A673 (cell line): Measurements from ENCODE around the gene LARGE1. TPM values are rescaled to one million over a fixed set of nuclear protein-coding genes. Genes with fewer than 3 reads are reported as not detected.

ENCODE experiments used
- BruUV-seq: library from RNA; stranded (reverse); fragments of 400-500 nt; replicated peaks from 2 replicates; lab custom pipeline; 2021; lab: Mats Ljungman, UMichigan
- CTCF ChIA-PET: fragments of 300-600 bp; sonication (Branson Sonifier 250); formaldehyde crosslinking; loops from one replicate; lab custom pipeline; 2022; ENCODE audit warnings: antibody characterized with exemption; lab: Charles Lee
- POLR2A ChIA-PET: fragments of 300-600 bp; sonication (Branson Sonifier 250); formaldehyde crosslinking; loops from one replicate; lab custom pipeline; 2022; ENCODE audit warnings: antibody characterized with exemption; ENCODE audit not compliant: low non-redundant PET; lab: Charles Lee
- DNase-seq: peaks from one replicate; pipeline ENCODE4 v3.0.0-alpha.2; 2015; ENCODE audit warnings: low spot score
- H3K27ac ChIP-seq: fragments of 200-600 bp; sonication (generic); 2 replicates; pipeline ENCODE4 v1.5.1; 2016; ENCODE audit warnings: mixed run types, low read depth, mild to moderate bottlenecking, mixed read lengths, antibody characterized with exemption, low read length; ENCODE audit not compliant: poor library complexity, severe bottlenecking
- H3K27me3 ChIP-seq: fragments of 200-600 bp; sonication (generic); replicated peaks from 2 replicates; pipeline ENCODE4 v1.6.1; 2017; ENCODE audit warnings: mixed run types, low read depth, mild to moderate bottlenecking, mixed read lengths, antibody characterized with exemption, low read length; ENCODE audit not compliant: insufficient read depth, poor library complexity
- H3K36me3 ChIP-seq: fragments of 200-600 bp; sonication (generic); 2 replicates; pipeline ENCODE4 v1.6.1; 2016; ENCODE audit warnings: mixed run types, mild to moderate bottlenecking, mixed read lengths, antibody characterized with exemption, low read length; ENCODE audit not compliant: insufficient read depth, poor library complexity, severe bottlenecking
- H3K4me1 ChIP-seq: fragments of 200-600 bp; sonication (generic); 2 replicates; pipeline ENCODE4 v1.6.1; 2017; ENCODE audit warnings: mixed run types, mild to moderate bottlenecking, mixed read lengths, antibody characterized with exemption, low read length; ENCODE audit not compliant: insufficient read depth, poor library complexity, severe bottlenecking
- H3K4me3 ChIP-seq: fragments of 200-600 bp; sonication (generic); 2 replicates; pipeline ENCODE4 v1.5.1; 2016; ENCODE audit warnings: low read depth, mixed run types, mild to moderate bottlenecking, mixed read lengths, low read length; ENCODE audit not compliant: poor library complexity, severe bottlenecking
- H3K9me3 ChIP-seq: fragments of 200-600 bp; sonication (generic); 2 replicates; pipeline ENCODE4 v1.6.1; 2016; ENCODE audit warnings: mixed run types, low read depth, mild to moderate bottlenecking, mixed read lengths, antibody characterized with exemption, low read length; ENCODE audit not compliant: poor library complexity, severe bottlenecking
- CTCF ChIP-seq: fragments of 300-800, 200-600 bp; sonication (generic); conservative IDR thresholded peaks from 2 replicates; pipeline ENCODE4 v1.5.1; 2017; ENCODE audit warnings: low read depth, mild to moderate bottlenecking, antibody characterized with exemption, low read length, moderate library complexity, mixed read lengths
- EZH2 ChIP-seq: fragments of 200-600 bp; sonication (generic); IDR thresholded peaks from 2 replicates; pipeline ENCODE4 v1.6.1; 2017; ENCODE audit warnings: borderline replicate concordance, low read depth, mild to moderate bottlenecking, mixed read lengths, antibody characterized with exemption, low read length; ENCODE audit not compliant: poor library complexity, severe bottlenecking
- intact Hi-C: fragments of 100-400 bp; cut with micrococcal nuclease; formaldehyde crosslinking; loops from one replicate; pipeline ENCODE4 v1.10.0; 2022; ENCODE audit not compliant: unreplicated experiment
- total RNA-seq: library from RNA; stranded (reverse); gene quantifications from 2 replicates; pipeline ENCODE4 v1.2.3, GENCODE V29; 2021

LARGE1 gene
- total RNA-seq, 1 experiment from 2014 or later = not detected

DNA sequence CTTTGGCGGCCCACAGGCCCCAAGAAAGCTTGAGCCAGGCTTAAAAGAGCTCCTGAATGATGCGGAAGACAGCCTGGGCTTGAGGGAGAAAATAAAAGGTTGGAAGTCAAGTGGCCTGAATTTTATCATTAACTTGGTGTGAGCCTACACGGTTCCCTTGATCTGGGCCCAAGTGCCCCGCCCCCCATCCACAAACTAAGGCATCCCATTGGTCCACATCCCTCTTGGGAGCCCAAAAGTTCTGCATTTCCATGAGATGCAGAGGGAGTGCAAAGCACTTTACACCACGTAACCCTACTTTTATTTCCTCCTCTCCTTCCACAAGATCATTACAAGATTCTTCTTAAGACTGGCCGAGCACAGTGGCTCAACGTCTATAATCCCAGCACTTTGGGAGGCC is 22.2 kb downstream of the LARGE1 start:
- Histone ChIP-seq H3K4me3 (no peak overlapping the region), H3K27me3 (no peaks in the 10 kb centered on the region), H3K9me3 (peaks cover 31% of the 10 kb centered on the region), H3K27ac (no peak overlapping the region), H3K36me3 (no peaks in the 10 kb centered on the region), H3K4me1 (no peaks in the 10 kb centered on the region)
- no TSS peak for BruUV-seq
- POLR2A ChIA-PET = no interaction called here
- intact Hi-C loops = no loop called here
- CTCF ChIA-PET = no interaction called here
- DNase-seq = no peak
- TF ChIP-seq EZH2 = no peak
- no peak for TF ChIP-seq CTCF

GRCh38 chr22:33897448-33897835 is 22.8 kb downstream of the LARGE1 start:
- Histone ChIP-seq H3K9me3 (peaks cover 24% of the 10 kb centered on the region), H3K36me3 (no peaks in the 10 kb centered on the region), H3K4me1 (no peaks in the 10 kb centered on the region), H3K27ac (no peak overlapping the region), H3K4me3 (no peak overlapping the region), H3K27me3 (no peaks in the 10 kb centered on the region)
- POLR2A ChIA-PET = no interaction called here
- CTCF ChIA-PET = no interaction called here
- BruUV-seq = no TSS peak
- TF ChIP-seq CTCF = no peak
- TF ChIP-seq EZH2 = no peak
- no peak for DNase-seq
- intact Hi-C loops = no loop called here

DNA sequence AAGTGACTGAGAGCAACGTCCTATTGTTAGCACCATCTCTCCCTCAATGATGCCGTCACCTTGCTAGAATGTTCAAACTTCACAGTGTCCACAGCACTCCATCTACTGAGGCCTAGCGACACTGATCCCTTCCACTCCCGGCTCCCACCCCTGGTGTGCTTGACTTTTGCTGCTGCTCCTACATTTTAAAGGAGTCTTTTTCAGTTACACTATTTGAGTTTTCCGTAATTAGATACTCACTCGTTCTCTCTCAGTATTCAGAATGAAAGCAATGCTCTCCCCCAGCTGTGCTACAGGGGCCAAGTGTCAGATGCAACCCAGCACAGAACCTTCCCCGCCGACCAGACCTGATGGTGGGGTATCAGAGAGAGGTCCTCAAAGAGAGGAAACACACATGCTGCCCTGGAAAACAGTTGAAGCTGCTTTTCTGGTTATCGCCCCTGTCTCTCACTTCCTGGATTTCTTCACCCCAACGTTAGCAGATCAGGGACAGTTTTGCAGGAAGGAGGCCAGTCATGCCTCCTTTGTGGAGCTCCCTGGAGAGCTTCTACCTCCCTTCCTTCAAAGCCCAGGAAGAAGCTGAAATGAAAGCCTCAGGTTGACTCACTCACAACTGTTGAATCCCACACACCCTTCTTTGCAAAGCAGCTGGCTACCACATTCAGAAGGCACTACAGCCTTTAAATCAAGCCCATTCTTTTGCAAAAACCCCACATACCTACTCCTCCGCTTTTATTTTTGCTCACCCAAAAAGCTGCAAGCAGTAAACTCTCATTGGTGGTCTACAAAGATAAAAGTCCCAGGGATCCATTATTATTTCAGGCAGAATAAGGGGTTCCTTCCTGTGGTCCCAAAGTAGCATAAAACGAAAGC is 23.5 kb downstream of the LARGE1 start:
- Histone ChIP-seq H3K27me3 (no peaks in the 10 kb centered on the region), H3K4me3 (no peak overlapping the region), H3K27ac (no peak overlapping the region), H3K36me3 (no peaks in the 10 kb centered on the region), H3K4me1 (no peaks in the 10 kb centered on the region), H3K9me3 (peaks cover 24% of the 10 kb centered on the region)
- DNase-seq = no peak
- TF ChIP-seq EZH2 = no peak
- no peak for TF ChIP-seq CTCF
- ChIA-PET POLR2A (no interaction called here), CTCF (no interaction called here)
- BruUV-seq = no TSS peak
- intact Hi-C loops = no loop called here
